ENCODE measurements around the gene RTN4RL1.
"Not testable (repeated sequence)": the region's sequence is repeated elsewhere in the genome, so short reads cannot be mapped to it uniquely, and the experiment has no call there.

RTN4RL1 gene

GRCh38 chr17:1994707-1995106 lies 30.4 kb downstream of the RTN4RL1 start:
- no peak overlapping the region for H3K27ac ChIP-seq
- TF ChIP-seq CTCF (conservative IDR thresholded peaks at IDR 0.05): no peak
- TF ChIP-seq ZFX (IDR thresholded peaks at IDR 0.05): no peak

GRCh38 chr17:1992541-1992940 lies 32.6 kb downstream of the RTN4RL1 start:
- TF ChIP-seq CTCF (conservative IDR thresholded peaks at IDR 0.05): no peak
- H3K27ac ChIP-seq: no peak overlapping the region

GRCh38 chr17:1989135-1989534 lies 36.0 kb downstream of the RTN4RL1 start:
- TF ChIP-seq CTCF (conservative IDR thresholded peaks at IDR 0.05) (no peak), ZFX (IDR thresholded peaks at IDR 0.05) (no peak)
- H3K27ac ChIP-seq: no peak overlapping the region

GRCh38 chr17:1986783-1987451 lies 38.2 kb downstream of the RTN4RL1 start:
- H3K27ac ChIP-seq: no peak overlapping the region

GRCh38 chr17:1985686-1986085 lies 39.4 kb downstream of the RTN4RL1 start:
- TF ChIP-seq ZFX (IDR thresholded peaks at IDR 0.05) (no peak), CTCF (conservative IDR thresholded peaks at IDR 0.05) (no peak)
- no peak overlapping the region for H3K27ac ChIP-seq

More at GRCh38 chr17:1986783-1987451, 38.2 kb downstream of the RTN4RL1 start:
- TF ChIP-seq ZFX (IDR thresholded peaks at IDR 0.05) (no peak), CTCF (conservative IDR thresholded peaks at IDR 0.05) (no peak)

GRCh38 chr17:1985093-1985492 lies 40.0 kb downstream of the RTN4RL1 start:
- H3K27ac ChIP-seq: no peak overlapping the region
- TF ChIP-seq ZFX (IDR thresholded peaks at IDR 0.05): no peak
- TF ChIP-seq CTCF (conservative IDR thresholded peaks at IDR 0.05): no peak

- H3K27ac ChIP-seq: not testable (repeated sequence)
Observed at GRCh38 chr17:1982793-1983366, 42.3 kb downstream of the RTN4RL1 start.

Data from C4-2B (cell line).